NCI-H748 treated with DMSO at 0.1 percent for 48 hours (cell line): ENCODE results near the gene G6PD.
"Not testable (repeated sequence)": the region's sequence is repeated elsewhere in the genome, so short reads cannot be mapped to it uniquely, and the experiment has no call there.

Source experiments
- DNase-seq: peaks from one replicate; lab custom pipeline; 2025; lab: John Stamatoyannopoulos, UW

Gene G6PD

GRCh38 chrX:154542723-154543424 lies 3.8 kb downstream of the G6PD start:
- DNase-seq = no peak

- no peak for DNase-seq
These were observed 4.5 kb downstream of the G6PD start for GRCh38 chrX:154541896-154542722.

GRCh38 chrX:154541589-154541895 lies 5.1 kb downstream of the G6PD start:
- DNase-seq = no peak

DNA sequence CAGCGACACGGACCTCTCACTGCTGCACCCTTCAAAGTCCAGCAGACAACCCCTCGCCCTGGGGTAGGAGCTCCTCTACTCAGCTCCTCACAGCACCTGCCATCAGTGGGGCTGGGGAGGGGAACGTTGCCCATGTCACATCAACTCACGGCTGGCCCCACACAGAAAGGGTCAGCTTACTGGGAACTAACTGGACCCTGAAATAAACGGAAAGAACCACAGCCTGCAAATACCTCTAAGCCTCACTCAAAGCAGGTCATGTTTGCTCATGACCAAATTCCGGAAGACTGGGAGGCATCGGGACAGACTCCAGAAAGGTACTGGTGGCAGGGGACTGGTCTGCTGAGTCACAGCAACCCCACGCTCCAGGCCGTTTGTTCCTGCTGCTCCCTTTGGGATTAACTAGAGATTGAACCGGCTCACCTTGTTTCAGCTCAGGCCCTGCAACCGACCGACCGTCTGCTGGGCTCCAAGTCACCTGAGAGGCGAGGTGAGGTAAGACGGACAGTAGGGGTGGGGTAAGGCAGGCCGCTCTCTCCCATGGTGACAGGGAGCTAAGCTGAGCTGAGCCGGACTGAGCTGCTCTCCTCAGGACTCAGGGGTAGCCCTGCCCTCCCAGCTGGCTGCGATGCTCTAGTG lies 5.6 kb downstream of the G6PD start:
- DNase-seq = no peak

DNA sequence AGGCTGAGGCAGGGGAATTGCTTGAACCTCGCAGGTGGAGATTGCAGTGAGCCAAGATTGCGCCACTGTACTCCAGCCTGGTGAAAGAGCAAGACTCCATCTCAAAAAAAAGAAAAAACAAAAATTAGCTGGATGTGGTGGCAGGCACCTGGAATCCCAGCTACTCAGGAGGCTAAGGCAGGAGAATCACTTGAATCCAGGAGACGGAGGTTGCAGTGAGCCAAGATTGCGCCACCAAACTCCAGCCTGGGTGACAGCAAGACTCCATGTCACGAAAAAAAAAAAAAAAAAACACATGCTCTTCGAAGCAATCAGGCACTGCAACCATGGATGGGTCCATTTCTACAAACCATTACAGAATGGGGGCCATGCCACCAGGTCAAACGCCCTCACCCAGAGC lies 6.3 kb downstream of the G6PD start:
- not testable (repeated sequence) for DNase-seq

- no peak for DNase-seq
These were observed 7.6 kb downstream of the G6PD start for GRCh38 chrX:154539077-154539476.

GRCh38 chrX:154535892-154536291 lies 10.8 kb downstream of the G6PD start:
- DNase-seq = no peak

- DNase-seq = peak; percentile 30
These were observed 11.9 kb downstream of the G6PD start for GRCh38 chrX:154534526-154535322.

- no peak for DNase-seq
These were observed 14.0 kb downstream of the G6PD start for GRCh38 chrX:154532690-154533089.

- no peak for DNase-seq
These were observed 15.0 kb downstream of the G6PD start for GRCh38 chrX:154531626-154532025.

GRCh38 chrX:154530286-154530685 lies 16.4 kb downstream of the G6PD start:
- DNase-seq = no peak

DNA sequence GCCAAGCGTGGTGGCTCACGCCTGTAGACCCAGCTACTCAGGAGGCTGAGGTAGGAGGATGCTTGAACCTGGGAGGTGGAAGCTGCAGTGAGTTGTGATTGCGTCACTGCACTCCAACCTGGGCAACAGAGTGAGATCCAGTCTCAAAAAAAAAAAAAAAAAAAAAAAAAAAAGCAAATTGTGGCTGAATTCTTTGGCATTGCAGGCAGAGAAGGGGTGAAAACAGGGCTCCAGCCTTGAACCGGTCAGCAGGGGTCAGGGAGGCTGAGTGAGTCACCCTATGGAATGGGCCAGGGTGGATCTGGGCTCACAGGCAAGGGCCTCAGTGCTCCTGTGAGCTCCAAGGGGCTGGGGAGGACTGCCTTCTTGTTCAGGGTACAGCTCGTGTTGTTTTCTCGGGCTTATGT lies 17.4 kb downstream of the G6PD start:
- DNase-seq = no peak

DNA sequence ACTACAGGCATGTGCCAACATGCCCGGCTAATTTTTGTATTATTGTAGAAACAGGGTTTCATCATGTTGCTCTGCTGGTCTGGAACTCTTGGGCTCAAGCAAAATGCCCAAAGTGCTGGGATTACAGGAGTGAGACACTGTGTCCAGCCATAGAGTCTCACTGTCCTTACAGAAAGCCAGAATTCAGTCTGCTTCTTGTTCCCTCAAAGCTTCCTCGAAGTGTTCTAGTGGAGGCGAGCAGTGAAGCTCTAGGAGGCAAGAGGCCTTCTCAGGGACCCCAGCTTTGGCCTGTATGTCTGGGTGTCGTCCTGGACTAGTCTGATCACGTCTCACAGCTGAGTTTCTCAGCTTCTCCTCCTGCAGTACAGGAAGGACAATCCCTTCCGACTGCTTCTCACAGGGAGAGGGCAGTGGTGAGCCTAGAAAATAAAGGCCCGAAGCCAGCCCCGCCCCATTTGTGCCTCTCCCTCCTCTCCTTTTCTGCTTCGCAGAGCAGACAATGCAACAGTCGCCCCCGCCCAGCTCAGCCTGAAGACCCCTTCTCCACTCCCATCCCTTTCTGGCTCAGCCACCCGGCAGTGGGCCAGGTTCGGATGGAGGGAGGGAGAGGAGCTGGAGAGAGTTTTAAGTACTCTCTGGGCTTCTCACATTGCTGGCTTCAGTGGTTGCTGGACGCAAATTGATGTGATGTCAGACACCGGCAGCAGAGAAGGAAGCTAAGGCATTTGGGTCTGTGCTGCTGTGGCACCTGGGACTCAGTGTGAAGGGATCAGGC lies 19.6 kb downstream of the G6PD start:
- DNase-seq = peak; percentile 62

DNA sequence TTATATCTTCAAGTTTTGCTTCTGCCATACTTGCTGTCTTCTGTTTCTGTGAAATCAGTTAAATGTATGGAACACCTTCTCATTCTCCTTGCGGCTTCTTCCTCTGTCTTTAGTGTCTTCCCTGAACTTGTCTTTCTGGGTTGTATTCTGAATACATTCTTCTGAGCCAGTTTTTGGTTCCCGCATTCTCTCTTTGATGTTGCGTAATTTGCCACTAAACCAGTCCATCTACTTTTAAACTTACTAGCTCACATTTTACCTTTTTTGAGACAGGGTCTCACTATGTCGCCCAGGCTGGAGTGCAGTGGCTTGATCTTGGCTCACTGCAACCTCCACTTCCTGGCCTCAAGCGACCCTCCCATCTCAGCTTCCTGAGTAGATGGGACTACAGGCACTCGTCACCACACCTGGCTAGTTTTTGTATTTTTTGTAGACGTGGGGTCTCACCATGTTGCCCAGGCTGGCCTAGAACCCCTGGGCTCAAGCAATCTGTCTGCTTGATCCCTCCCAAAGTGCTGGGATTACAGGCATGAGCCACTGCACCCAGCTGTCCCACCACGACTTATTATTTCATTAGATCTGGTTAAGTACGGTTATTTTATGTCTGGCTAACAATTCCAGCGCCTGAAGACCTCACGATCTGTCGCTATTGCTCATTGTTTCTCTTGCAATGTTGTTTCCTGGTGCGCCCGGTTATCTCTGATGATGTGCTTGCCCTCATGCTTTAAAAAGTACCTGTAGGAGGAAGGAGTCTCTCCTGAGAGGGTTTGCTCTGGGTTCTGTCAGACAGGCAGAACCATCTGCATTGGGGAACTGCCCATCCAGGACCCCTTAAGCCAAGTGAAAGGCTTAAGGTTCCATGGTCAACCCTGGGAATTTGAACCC lies 20.8 kb downstream of the G6PD start:
- DNase-seq = no peak

DNA sequence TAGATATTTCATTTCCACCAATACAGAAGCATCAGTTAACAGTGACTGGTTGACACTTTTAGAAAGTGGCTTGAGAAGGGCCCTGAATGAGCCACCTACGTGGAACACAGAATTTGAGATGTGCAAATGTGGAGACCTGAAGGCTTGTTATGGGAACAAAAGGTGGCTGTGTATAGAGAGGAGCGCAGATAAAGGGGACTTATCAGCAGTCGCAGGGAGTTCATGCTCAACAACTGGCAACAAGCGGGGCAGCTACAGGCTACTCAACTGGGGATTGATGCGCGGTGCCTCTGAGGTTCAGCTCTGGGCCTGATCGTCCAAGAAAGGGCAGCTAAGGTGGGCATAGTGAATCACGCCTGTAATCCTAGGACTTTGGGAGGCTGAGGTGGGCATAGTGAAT lies 27.3 kb downstream of the G6PD start:
- no peak for DNase-seq

- no peak for DNase-seq
These were observed 29.4 kb downstream of the G6PD start for GRCh38 chrX:154517101-154517781.

DNA sequence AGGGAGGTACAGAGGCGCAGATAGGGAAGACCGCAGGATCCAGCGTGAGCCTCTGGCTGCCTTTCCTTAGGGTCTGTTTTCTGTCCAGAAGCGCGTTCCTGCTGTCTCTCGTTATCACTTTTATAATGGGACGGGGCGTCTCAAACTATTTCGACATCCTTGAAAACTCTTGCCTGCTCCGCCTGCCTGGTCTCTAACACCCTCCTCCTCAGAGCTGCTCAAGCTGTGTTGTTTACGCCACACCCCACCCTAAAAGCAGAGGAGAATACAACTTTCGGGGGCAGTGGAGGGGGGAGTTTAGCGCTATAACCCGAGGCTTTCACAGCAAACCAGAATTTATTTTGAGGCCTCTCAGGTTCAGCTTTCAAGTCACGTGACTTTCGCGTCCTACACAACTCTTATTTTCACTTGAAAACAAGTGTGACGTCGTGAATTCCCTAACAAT lies 30.0 kb downstream of the G6PD start:
- DNase-seq = no peak

DNA sequence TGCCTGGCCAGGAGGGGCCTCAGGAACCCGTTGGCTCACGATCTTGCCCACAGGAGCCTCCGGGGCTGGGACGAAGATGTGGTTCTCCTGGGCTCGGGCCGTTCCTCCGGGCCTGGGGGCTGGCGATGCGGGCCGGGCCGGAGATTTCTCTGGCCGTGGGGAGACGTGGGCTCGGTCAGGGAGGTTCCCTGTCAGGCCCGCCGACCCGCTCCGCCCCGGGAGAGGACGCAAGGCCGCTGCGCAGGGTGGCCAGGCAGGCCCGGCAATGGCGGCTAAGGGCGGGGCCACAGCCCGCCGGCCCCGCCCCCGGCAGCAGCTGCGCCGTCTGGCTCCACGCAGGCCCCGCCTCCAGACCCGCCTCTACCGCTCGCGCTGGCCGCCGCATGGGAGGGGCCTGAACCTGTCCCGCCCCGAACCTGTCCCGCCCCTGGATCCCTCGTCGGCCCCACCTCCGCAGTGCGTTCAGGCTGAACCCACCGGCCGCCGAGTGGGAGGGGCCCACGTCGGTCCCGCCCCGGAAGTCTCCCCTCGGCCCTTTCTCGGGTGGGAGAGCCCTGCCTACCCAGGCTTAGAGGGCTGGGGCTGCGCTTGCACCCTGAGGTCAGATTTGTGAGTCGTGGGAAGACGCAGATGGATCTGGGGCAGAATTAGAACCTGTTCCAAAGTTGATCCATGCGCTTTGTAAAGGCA lies 30.5 kb downstream of the G6PD start, which contains the start of gene FAM3A:
Gene FAM3A (minus strand): TSS at position 267 of the 690 bp plus-strand sequence. CDS start 460 bp downstream, outside the sequence.
- peak; percentile 89 for DNase-seq
